NOMO-1 treated with dmso at 0.1 percent for 144 hours (cell line): Measurements from ENCODE around the gene TBC1D16.

Experiments used
- DNase-seq: peaks from one replicate; lab custom pipeline; 2025; ENCODE audit not compliant: unreplicated experiment; lab: John Stamatoyannopoulos, UW

TBC1D16 gene

GRCh38 chr17:80035687-80035936 is at the start of gene TBC1D16:
Gene TBC1D16 (minus strand): TSS chr17:80035872. CDS start chr17:80013547, 22,325 bp downstream.
- no peak for DNase-seq

GRCh38 chr17:80084773-80085172 is 49.1 kb upstream of the TBC1D16 start:
- no peak for DNase-seq

- DNase-seq = no peak
These were observed 47.5 kb upstream of the TBC1D16 start for GRCh38 chr17:80083136-80083661.

- DNase-seq = peak; percentile 5
These were observed 46.9 kb upstream of the TBC1D16 start for GRCh38 chr17:80082403-80083135.

GRCh38 chr17:80081596-80081995 is 45.9 kb upstream of the TBC1D16 start:
- DNase-seq = no peak

GRCh38 chr17:80080081-80080480 is 44.4 kb upstream of the TBC1D16 start:
- no peak for DNase-seq

GRCh38 chr17:80072410-80072809 is 36.7 kb upstream of the TBC1D16 start:
- no peak for DNase-seq

- no peak for DNase-seq
These were observed 35.6 kb upstream of the TBC1D16 start for GRCh38 chr17:80071116-80071841.

- no peak for DNase-seq
These were observed 34.9 kb upstream of the TBC1D16 start for GRCh38 chr17:80070375-80071115.

- DNase-seq = no peak
These were observed 32.9 kb upstream of the TBC1D16 start for GRCh38 chr17:80068301-80069222.

- DNase-seq = no peak
These were observed 31.8 kb upstream of the TBC1D16 start for GRCh38 chr17:80067393-80067986.

- no peak for DNase-seq
These were observed 30.0 kb upstream of the TBC1D16 start for GRCh38 chr17:80065478-80066170.

- DNase-seq = no peak
These were observed 29.0 kb upstream of the TBC1D16 start for GRCh38 chr17:80064696-80065095.

GRCh38 chr17:80063830-80064585 is 28.3 kb upstream of the TBC1D16 start:
- DNase-seq = peak; percentile 17

- DNase-seq = no peak
These were observed 25.7 kb upstream of the TBC1D16 start for GRCh38 chr17:80061421-80061820.

- no peak for DNase-seq
These were observed 25.0 kb upstream of the TBC1D16 start for GRCh38 chr17:80060644-80061043.

- no peak for DNase-seq
These were observed 22.8 kb upstream of the TBC1D16 start for GRCh38 chr17:80058311-80058955.

- no peak for DNase-seq
These were observed 19.9 kb upstream of the TBC1D16 start for GRCh38 chr17:80055597-80055996.

- no peak for DNase-seq
These were observed 17.4 kb upstream of the TBC1D16 start for GRCh38 chr17:80053102-80053501.
